RWPE2 (cell line): Measurements from ENCODE around the gene ZBTB7C.

Experiments
- ATAC-seq: fragments of 200-7000 bp; cut with Tn5 transposase; 3 replicates; pipeline ENCODE4 v1.9.1; 2021; ENCODE audit warnings: low read depth
- DNase-seq: peaks from one replicate; pipeline ENCODE4 v3.0.0-alpha.2; 2020; ENCODE audit warnings: low spot score
- H3K27ac ChIP-seq: fragments of 450-650 bp; 2 replicates; pipeline ENCODE4 v1.5.1; 2017; ENCODE audit warnings: mild to moderate bottlenecking; ENCODE audit not compliant: poor library complexity, severe bottlenecking
- H3K27me3 ChIP-seq: fragments of 250-450 bp; sonication (Bioruptor Pico); 2 replicates; pipeline ENCODE4 v1.5.1; 2021; ENCODE audit warnings: mild to moderate bottlenecking, moderate library complexity; ENCODE audit not compliant: insufficient read depth, poor library complexity, severe bottlenecking
- H3K36me3 ChIP-seq: fragments of 250-450 bp; sonication (Bioruptor Pico); 2 replicates; pipeline ENCODE4 v1.5.1; 2020; ENCODE audit warnings: low read depth, mild to moderate bottlenecking, moderate library complexity
- H3K4me1 ChIP-seq: fragments of 250-450 bp; sonication (Bioruptor Pico); 2 replicates; pipeline ENCODE4 v1.5.1; 2021; ENCODE audit warnings: mild to moderate bottlenecking, moderate library complexity; ENCODE audit not compliant: insufficient read depth, poor library complexity, severe bottlenecking
- H3K4me3 ChIP-seq: fragments of 250-450 bp; sonication (Bioruptor Pico); 2 replicates; pipeline ENCODE4 v1.5.1; 2021; ENCODE audit warnings: mild to moderate bottlenecking, moderate library complexity; ENCODE audit not compliant: severe bottlenecking
- H3K9me3 ChIP-seq: fragments of 250-450 bp; sonication (Bioruptor Pico); 2 replicates; pipeline ENCODE4 v1.5.1; 2021; ENCODE audit warnings: mild to moderate bottlenecking, moderate library complexity; ENCODE audit not compliant: severe bottlenecking
- CTCF ChIP-seq: fragments of 450-650 bp; IDR thresholded peaks from one replicate; pipeline ENCODE4 v1.5.1; 2017; ENCODE audit warnings: mild to moderate bottlenecking, moderate library complexity; ENCODE audit not compliant: poor library complexity, severe bottlenecking

ZBTB7C gene

GRCh38 chr18:48335829-48336228 lies 73.4 kb downstream of the ZBTB7C start:
- ATAC-seq = no peak
- TF ChIP-seq CTCF = no peak
- no peak overlapping the region for H3K27ac ChIP-seq
- no peaks in the 10 kb centered on the region for H3K36me3 ChIP-seq
- no peak for DNase-seq
- no peaks in the 10 kb centered on the region for H3K9me3 ChIP-seq
- no peak overlapping the region for H3K4me3 ChIP-seq
- no peaks in the 10 kb centered on the region for H3K4me1 ChIP-seq
- H3K27me3 ChIP-seq = no peaks in the 10 kb centered on the region

GRCh38 chr18:48334845-48335244 lies 74.3 kb downstream of the ZBTB7C start:
- no peak for ATAC-seq
- no peak for TF ChIP-seq CTCF
- DNase-seq = no peak
- H3K27me3 ChIP-seq = no peaks in the 10 kb centered on the region
- no peaks in the 10 kb centered on the region for H3K9me3 ChIP-seq
- H3K4me1 ChIP-seq = peaks cover 6% of the 10 kb centered on the region
- no peak overlapping the region for H3K27ac ChIP-seq
- H3K4me3 ChIP-seq = no peak overlapping the region
- H3K36me3 ChIP-seq = no peaks in the 10 kb centered on the region

GRCh38 chr18:48333563-48333962 lies 75.6 kb downstream of the ZBTB7C start:
- Histone ChIP-seq H3K4me3 (no peak overlapping the region), H3K4me1 (peaks cover 11% of the 10 kb centered on the region), H3K36me3 (no peaks in the 10 kb centered on the region), H3K27me3 (no peaks in the 10 kb centered on the region), H3K9me3 (no peaks in the 10 kb centered on the region), H3K27ac (no peak overlapping the region)
- no peak for TF ChIP-seq CTCF
- no peak for DNase-seq
- ATAC-seq = no peak

GRCh38 chr18:48330016-48330991 lies 78.9 kb downstream of the ZBTB7C start:
- Histone ChIP-seq H3K4me3 (no peak overlapping the region), H3K9me3 (no peaks in the 10 kb centered on the region), H3K4me1 (peaks cover 22% of the 10 kb centered on the region), H3K27me3 (no peaks in the 10 kb centered on the region), H3K27ac (peak overlapping the region; percentile 25), H3K36me3 (no peaks in the 10 kb centered on the region)
- DNase-seq (no peak), ATAC-seq (peak; percentile 89)
- TF ChIP-seq CTCF = no peak
